K562 treated with DMSO at 1 percent for 24 hours (cell line): ENCODE results near the gene GGTLC2. TPM values are rescaled to one million over a fixed set of nuclear protein-coding genes. Genes with fewer than 3 reads are reported as not detected.

ENCODE experiments used
- total RNA-seq: library from RNA; unstranded; fragments of 300-600 nt; gene quantifications from 2 replicates; pipeline ENCODE4 v1.2.3, GENCODE V29; 2022; ENCODE audit warnings: low read depth; ENCODE audit not compliant: insufficient read depth

The GGTLC2 gene
- total RNA-seq = not detected in 2 replicates

DNA sequence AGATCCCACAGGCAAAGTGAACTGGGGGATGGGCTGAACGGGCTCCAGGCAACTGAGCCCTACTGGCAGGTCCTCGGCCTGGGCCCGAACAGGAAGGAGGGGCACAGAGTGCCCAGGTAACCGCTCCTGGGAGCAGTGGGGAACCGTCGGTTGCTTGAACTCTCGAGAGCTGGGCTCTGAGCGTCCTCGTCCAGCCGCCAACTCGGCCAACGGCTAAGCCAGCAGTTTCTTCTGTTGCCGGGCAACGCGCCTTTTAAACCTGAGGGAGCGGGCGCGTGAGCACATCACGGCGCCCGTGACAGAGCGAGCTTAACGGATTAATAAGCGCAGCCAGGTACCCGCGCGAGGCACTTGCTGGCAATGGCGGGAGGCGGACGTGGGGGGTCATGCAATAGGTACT is at the start of gene GGTLC2:
Gene GGTLC2 (plus strand): TSS at position 301 of the 400 bp plus-strand sequence. CDS start 1,732 bp downstream, outside the sequence.

Other genes with a start within 250 kb of the GGTLC2 start
- 8.6 and 9.4 TPM in 2 replicates for gene ZNF280B, start 135.9 kb upstream of the GGTLC2 start, total RNA-seq
- gene ZNF280A, start 124.3 kb upstream of the GGTLC2 start, total RNA-seq = 28.2 and 36.8 TPM in 2 replicates
- gene PRAME, start 85.3 kb upstream of the GGTLC2 start, total RNA-seq = 1,731 and 1,756 TPM in 2 replicates
- not detected in 2 replicates for gene IGLL5, start 243.2 kb downstream of the GGTLC2 start, total RNA-seq